GM10847 (cell line): ENCODE data around the gene LILRA1.
"Not testable (repeated sequence)": the region's sequence is repeated elsewhere in the genome, so short reads cannot be mapped to it uniquely, and the experiment has no call there.

Experiments used
- POLR2A ChIP-seq: IDR thresholded peaks from 2 replicates; pipeline ENCODE4 v1.6.1; 2011; ENCODE audit not compliant: insufficient read length; ENCODE audit errors: extremely low read depth

LILRA1 gene

DNA sequence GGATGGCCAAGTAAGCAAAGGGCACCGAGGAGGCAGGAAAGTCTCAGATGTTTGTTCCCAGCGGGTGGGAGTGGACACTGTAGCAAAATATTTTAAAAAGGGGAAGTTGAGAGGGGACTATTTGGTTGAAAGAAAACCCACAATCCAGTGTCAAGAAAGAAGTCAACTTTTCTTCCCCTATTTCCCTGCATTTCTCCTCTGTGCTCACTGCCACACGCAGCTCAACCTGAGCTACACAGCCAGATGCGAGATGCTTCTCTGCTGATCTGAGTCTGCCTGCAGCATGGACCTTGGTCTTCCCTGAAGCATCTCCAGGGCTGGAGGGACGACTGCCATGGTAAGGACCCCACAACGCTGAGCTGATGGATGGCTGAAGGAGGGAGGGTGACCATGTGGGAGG lies at the start of gene LILRA1:
Gene LILRA1, plus strand, starts transcription at position 188 of the 400 bp plus-strand sequence. CDS start 613 bp downstream, outside the sequence.
- TF ChIP-seq POLR2A: not testable (repeated sequence)

GRCh38 chr19:54548806-54549205 lies 44.6 kb upstream of the LILRA1 start:
- no peak for TF ChIP-seq POLR2A

DNA sequence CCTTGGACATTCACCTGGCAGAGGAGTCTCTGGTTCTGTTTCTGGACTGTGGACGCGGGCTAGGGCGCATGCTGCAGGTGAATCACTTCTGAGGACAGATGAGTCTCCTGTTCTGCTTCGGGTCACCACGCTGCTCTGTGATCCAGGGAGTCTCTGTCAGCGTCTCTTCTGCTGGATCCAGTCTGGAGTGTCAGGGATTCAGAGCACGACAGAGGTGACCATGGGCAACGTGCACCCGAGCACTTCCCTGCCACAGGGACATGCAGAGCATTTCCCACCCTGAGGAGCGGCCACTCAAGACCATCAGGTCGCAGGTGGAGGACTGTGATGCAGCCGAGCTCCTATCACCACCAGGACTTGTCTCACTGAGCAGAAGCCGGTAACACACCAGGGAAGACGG lies 44.2 kb upstream of the LILRA1 start:
- TF ChIP-seq POLR2A: no peak

DNA sequence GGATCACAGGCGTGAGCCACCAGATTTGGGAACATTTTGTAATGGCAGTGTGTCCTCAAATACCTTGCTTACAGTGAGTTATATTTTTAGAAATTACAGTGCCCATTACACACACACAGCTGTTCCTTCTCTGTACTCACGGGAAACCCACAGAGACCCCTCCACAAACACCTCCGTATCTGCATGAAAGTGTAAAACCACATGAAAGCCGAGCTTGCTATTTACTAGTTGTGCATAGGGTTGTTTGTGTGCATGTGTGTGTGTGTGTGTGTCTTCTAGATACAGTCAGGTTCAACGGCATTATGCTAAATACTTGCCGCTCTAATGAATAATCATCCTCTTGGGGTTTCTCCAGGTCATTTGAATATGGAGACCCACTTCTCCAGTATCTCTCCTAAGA lies 42.1 kb upstream of the LILRA1 start:
- no peak for TF ChIP-seq POLR2A

DNA sequence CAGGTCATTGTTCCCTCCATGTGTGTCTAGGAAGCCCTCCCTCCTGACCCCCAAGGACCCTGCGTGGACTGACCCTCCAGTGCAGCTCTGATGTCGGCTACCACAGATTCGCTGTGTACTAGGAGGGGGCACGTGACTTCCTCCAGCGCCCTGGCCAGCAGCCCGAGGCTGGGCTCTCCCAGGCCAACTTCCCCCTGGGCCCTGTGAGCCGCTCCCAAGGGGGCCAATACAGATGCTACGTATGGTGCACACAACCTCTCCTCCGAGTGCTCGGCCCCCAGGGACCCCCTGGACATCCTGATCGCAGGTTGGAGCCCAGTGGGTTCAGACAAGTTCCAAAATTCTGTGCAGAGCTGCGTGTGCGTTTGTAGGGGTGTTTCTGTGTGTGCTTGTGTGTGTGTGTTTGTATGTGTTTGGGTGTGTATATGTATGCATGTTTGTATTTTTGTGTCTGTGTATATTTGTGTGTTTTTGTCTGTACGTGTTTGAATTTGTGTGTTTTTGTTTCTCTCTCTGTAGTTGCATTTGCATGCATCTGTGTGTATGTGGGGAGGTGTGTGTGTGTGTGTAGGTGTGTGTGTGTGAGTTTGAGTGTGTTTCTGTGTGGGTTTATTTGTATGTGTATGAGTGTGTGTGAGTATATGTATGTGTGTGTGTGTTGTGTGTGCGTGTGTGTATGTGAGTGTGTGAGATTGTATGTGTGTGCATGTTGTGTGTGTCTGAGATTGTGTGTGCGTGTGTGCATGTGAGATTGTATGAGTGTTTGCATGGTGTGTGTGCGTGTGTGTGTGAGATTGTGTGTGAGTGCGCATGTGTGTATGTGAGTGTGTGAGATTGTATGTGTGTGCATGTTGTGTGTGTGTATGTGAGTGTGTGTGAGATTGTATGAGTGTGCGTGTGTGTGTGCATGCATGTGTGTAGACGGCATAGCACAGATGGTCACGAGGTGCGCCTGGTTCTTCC lies 41.2 kb upstream of the LILRA1 start:
- TF ChIP-seq POLR2A: no peak

- TF ChIP-seq POLR2A: no peak
Measured at GRCh38 chr19:54552913-54553310, 40.5 kb upstream of the LILRA1 start.

DNA sequence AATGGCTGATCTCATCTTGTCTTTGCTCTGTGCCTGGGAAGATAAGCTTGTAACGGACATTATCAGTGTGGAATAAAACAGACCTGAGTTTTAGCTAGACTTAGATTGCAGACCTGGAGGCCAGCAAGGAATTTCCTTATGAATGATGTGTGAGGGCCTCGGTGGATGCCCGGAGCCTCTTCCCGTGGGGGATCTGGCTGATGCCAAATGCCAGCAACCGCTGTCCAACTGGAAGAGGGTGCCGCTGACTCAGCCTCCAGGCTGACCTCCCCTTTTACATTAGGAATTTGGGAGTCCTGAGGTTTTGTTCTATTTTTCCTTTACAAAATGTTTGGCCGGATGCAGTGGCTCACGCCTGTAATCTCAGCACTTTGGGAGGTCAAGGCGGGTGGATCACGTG lies 39.4 kb upstream of the LILRA1 start:
- TF ChIP-seq POLR2A: no peak

DNA sequence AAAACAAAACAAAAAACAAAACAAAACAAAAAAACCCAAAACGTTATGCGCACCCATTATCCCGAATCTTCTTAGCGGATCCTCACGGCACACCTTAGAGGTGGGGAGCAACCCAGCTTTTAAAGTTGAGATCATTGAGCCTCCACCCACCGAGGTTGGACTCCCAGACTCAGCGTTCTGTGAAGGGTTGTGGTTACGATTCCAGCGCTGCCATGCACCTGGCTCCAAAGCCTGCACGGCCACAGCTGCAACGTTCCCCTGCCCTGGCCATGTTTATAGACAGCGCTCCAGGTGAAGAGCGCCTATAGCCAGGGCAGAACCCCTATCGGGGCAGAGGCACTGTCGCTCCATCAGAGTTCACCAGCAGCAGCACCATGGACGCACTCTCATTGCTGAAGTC lies 38.5 kb upstream of the LILRA1 start:
- TF ChIP-seq POLR2A: no peak

DNA sequence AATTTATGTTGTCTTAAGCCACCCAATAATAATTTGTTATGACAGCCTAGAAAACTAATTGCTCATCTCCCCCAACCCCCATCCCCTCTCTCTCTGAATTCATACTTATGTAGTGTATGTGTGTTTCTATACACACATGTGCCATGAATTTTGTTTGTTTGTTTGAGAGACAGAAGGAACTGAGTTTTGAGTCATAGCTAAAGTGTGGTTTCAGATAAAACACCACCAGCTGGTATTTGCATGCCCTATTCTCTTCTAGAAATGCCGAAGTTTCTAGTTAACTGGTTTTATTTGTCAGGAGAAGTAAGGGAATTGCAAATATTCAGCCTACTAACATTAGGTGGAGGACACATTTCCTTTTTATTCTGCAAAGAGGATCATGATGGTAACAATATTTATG lies 37.2 kb upstream of the LILRA1 start:
- no peak for TF ChIP-seq POLR2A

GRCh38 chr19:54558339-54558738 lies 35.1 kb upstream of the LILRA1 start:
- TF ChIP-seq POLR2A: no peak

DNA sequence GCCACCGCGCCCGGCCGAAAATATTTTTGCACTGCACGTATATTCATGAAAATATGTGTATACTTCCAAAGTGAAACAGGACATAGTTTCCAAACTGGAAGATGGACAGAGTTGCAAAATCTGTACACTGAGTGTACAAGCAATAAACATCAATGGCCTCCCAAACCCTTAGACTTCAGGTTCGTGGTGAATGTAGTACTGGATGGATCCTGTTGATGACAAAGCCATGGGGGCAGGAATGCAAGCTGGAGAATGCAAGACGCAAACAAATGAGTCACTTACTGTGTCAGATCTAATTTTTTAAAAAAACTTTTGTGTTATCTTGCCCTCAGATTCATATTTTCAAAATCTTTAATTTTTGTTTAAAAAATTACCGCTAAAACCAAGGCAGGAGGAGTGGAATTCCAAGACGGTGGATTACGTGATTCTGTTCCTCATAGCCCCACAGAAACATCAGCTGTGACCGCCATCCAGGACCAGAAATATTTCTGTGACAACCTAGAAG lies 32.5 kb upstream of the LILRA1 start:
- TF ChIP-seq POLR2A: no peak

DNA sequence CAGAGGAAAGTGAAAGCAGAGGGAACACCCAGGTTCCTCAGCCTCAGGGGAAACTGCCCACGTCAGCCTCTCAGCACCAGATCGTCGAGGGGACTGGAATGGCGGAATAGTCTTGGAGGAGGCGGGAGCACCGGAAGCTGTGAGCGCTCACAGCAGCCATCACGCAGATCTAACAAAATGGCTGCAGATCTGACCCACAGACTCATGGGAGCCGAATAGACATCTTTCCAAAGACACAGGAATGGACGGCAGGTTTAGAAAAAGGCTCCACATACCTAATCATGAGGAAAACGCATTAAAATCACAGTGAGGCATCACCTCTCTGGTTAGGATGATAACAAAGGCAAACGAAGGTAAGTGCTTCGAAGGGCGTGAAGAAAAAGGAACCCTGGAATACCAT lies 31.6 kb upstream of the LILRA1 start:
- TF ChIP-seq POLR2A: no peak

GRCh38 chr19:54570316-54570715 lies 23.1 kb upstream of the LILRA1 start:
- no peak for TF ChIP-seq POLR2A

DNA sequence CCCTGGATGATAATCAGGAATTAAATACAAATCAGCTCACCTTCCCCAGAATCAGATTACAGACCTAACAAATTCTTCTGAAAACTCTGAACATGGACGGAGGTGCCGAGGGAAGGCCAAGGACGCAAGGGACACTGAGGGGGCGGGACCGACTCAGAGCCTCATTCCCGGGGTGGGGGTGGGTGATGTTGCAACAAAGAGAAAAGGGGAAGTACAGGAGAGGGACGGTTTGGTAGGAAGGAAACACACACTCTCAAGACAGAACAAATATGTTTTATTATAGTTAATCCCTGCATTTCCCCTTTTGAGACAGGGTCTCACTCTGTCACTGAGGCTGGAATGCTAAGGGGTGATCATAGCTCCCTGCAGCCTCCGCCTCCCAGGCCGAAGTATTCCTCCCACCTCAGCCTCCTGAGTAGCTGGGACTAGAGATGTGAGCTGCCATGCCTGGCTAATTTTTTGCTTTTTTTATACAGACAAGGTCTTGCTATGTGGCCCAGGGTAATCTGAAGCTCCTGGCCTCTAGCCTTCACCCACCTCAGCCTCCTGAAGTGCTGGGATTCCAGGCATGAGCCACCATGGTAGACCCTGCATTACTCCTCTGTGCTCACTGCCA lies 20.6 kb upstream of the LILRA1 start:
- TF ChIP-seq POLR2A: no peak

- TF ChIP-seq POLR2A: no peak
Measured at GRCh38 chr19:54573330-54573872, 20.0 kb upstream of the LILRA1 start, which contains the start of gene LILRA2. TSS of gene LILRA2 (plus strand) at chr19:54573790. CDS start at chr19:54573879, 89 bp downstream.

GRCh38 chr19:54574051-54574450 lies 19.4 kb upstream of the LILRA1 start:
- TF ChIP-seq POLR2A: no peak

- TF ChIP-seq POLR2A: no peak
Measured at GRCh38 chr19:54574527-54575056, 18.8 kb upstream of the LILRA1 start.
